K562 (cell line): ENCODE results near the gene HSD17B1. TPM values are rescaled to one million over a fixed set of nuclear protein-coding genes. Genes with fewer than 3 reads are reported as not detected.

ENCODE experiments used
- ATF1 ChIP-seq, 2 experiments: fragments of 450-650 bp in 1 of 2; IDR thresholded peaks; 2 replicates each; pipeline ENCODE4 v1.6.1; 2016; ENCODE audit warnings: missing compliant biosample characterization in 1 of 2, missing genetic modification characterization in 1 of 2
- ATF6 ChIP-seq: sonication (generic); formaldehyde crosslinking; IDR thresholded peaks from 2 replicates; pipeline ENCODE4 v1.4.0; 2020; ENCODE audit warnings: mild to moderate bottlenecking, missing genetic modification reagents
- DIDO1 ChIP-seq: fragments of 450-650 bp; IDR thresholded peaks from 2 replicates; pipeline ENCODE4 v1.6.1; 2016; ENCODE audit warnings: low read depth, missing biosample characterization, missing genetic modification characterization
- EGR1 ChIP-seq: fragments of 450-650 bp; conservative IDR thresholded peaks from 2 replicates; pipeline ENCODE4 v1.6.1; 2017; ENCODE audit warnings: mild to moderate bottlenecking
- HSF4 ChIP-seq: fragments of 250-450 bp; sonication (Bioruptor Pico); IDR thresholded peaks from 2 replicates; pipeline ENCODE4 v2.1.2; 2022; ENCODE audit warnings: mild to moderate bottlenecking, moderate library complexity, borderline replicate concordance
- IFI16 ChIP-seq: fragments of 250-450 bp; sonication (Bioruptor Pico); IDR thresholded peaks from 2 replicates; pipeline ENCODE4 v2.1.2; 2022; ENCODE audit warnings: mild to moderate bottlenecking, inconsistent platforms
- KLF13 ChIP-seq: fragments of 450-650 bp; IDR thresholded peaks from 2 replicates; pipeline ENCODE4 v1.6.1; 2016; ENCODE audit warnings: missing genetic modification characterization, low read depth, mild to moderate bottlenecking, missing compliant biosample characterization, moderate library complexity, borderline replicate concordance
- MAX ChIP-seq: sonication (generic); formaldehyde crosslinking; IDR thresholded peaks from 2 replicates; pipeline ENCODE4 v1.9.0; 2022; ENCODE audit warnings: mild to moderate bottlenecking, missing genetic modification reagents
- MTA3 ChIP-seq: fragments of 450-650 bp; formaldehyde crosslinking; IDR thresholded peaks from 2 replicates; pipeline ENCODE4 v1.6.1; 2017; ENCODE audit warnings: mild to moderate bottlenecking, borderline replicate concordance
- NONO ChIP-seq, 2 experiments: fragments of 200-400 bp in 1 of 2; fragments of 450-650 bp in 1 of 2; formaldehyde crosslinking in 1 of 2; IDR thresholded peaks; 2 replicates each; pipeline ENCODE4 v1.6.1; 2017; ENCODE audit warnings: low read depth in 2 of 2, mild to moderate bottlenecking in 2 of 2, moderate library complexity in 2 of 2, low read length in 1 of 2
- NRF1 ChIP-seq, 2 experiments: fragments of 450-650 bp; IDR thresholded peaks in 1 of 2; conservative IDR thresholded peaks in 1 of 2; 2 replicates each; pipeline ENCODE4 v1.6.1; 2014; ENCODE audit warnings: mild to moderate bottlenecking in 2 of 2
- PCBP1 ChIP-seq: fragments of 200-400 bp; formaldehyde crosslinking; IDR thresholded peaks from 2 replicates; pipeline ENCODE4 v1.6.1; 2018; ENCODE audit warnings: mild to moderate bottlenecking, low read depth, low read length; ENCODE audit not compliant: poor library complexity, severe bottlenecking
- TOE1 ChIP-seq, 2 experiments: fragments of 450-650 bp in 1 of 2; sonication (generic) in 1 of 2; formaldehyde crosslinking in 1 of 2; IDR thresholded peaks; 2 replicates each; pipeline versions ENCODE4 v1.7.1 to v1.8.0; 2016 to 2022; ENCODE audit warnings: borderline replicate concordance in 2 of 2, mild to moderate bottlenecking in 2 of 2, antibody characterized with exemption in 1 of 2, inconsistent platforms in 1 of 2, low read depth in 1 of 2, missing genetic modification reagents in 1 of 2, moderate library complexity in 1 of 2
- VEZF1 ChIP-seq: fragments of 200-800 bp; sonication (Bioruptor generic); IDR thresholded peaks from 2 replicates; pipeline ENCODE4 v1.6.1; 2017; ENCODE audit warnings: missing genetic modification characterization, missing compliant biosample characterization
- XRCC3 ChIP-seq: fragments of 450-650 bp; IDR thresholded peaks from 2 replicates; pipeline ENCODE4 v1.6.1; 2017; ENCODE audit warnings: mild to moderate bottlenecking, moderate library complexity
- ZBED1 ChIP-seq: IDR thresholded peaks from 2 replicates; pipeline ENCODE4 v1.6.1; 2014
- ZBTB8A ChIP-seq: fragments of 450-650 bp; IDR thresholded peaks from 2 replicates; pipeline ENCODE4 v1.6.1; 2018; ENCODE audit warnings: mild to moderate bottlenecking, moderate library complexity; ENCODE audit not compliant: partially characterized antibody
- ZMIZ1 ChIP-seq, 2 experiments: fragments of 150-350 bp in 1 of 2; IDR thresholded peaks; 2 replicates each; pipeline ENCODE4 v1.6.1; 2012 to 2016; ENCODE audit warnings: low read depth in 2 of 2, low read length in 2 of 2, mild to moderate bottlenecking in 1 of 2, moderate library complexity in 1 of 2
- ZNF644 ChIP-seq: fragments of 200-800 bp; sonication (Bioruptor generic); IDR thresholded peaks from 2 replicates; pipeline ENCODE4 v1.6.1; 2016; ENCODE audit warnings: low read depth, missing genetic modification characterization, missing compliant biosample characterization
- polyA plus RNA-seq, 8 experiments: library from polyadenylated mRNA; depleted of rRNA in 4 of 8; stranded (reverse) in 5 of 8; unstranded in 3 of 8; fragments of >200 nt; fragmentation: Nextera tagmentation in 2 of 8; fragmentation: Illumina TruSeq in 1 of 8; extraction: Ambion mirVana in 2 of 8; extraction: Trizol in 1 of 8; gene quantifications; 2 replicates each; pipeline versions ENCODE4 v1.2.1 to v1.2.3, GENCODE V29; 2011 to 2014; ENCODE audit warnings: inconsistent platforms in 1 of 8, missing spikeins in 1 of 8
- total RNA-seq, 7 experiments: library from RNA; depleted of rRNA in 6 of 7; stranded (reverse); fragments of >200 nt in 6 of 7; fragmentation: Illumina TruSeq in 2 of 7; extraction: Trizol in 2 of 7; gene quantifications; 2 replicates each; pipeline versions ENCODE4 v1.2.1 to v1.2.3, GENCODE V29; 2011 to 2021; ENCODE audit warnings: low replicate concordance in 1 of 7

HSD17B1 gene
- total and polyA plus RNA-seq, 9 of the 15 experiments (the other 6 are each of a cell fraction or from before 2014, with no cell fraction given), result 0.55 to 21.1 (median 3.6) TPM

- TF ChIP-seq ZMIZ1 (IDR thresholded peaks at IDR 0.05; ENCODE audit: low read depth in 2 of 2, low read length in 2 of 2), result no peak
- peak; percentile 9; the same call in 1 of the 2 replicates for TF ChIP-seq VEZF1 (CRISPR knock-in tag)
- peak; percentile 96; the same call in 1 of the 2 replicates for TF ChIP-seq HSF4
- TF ChIP-seq DIDO1, result no peak
- TF ChIP-seq TOE1 (IDR thresholded peaks at IDR 0.05; ENCODE audit: borderline replicate concordance), result no peak
- no peak for TF ChIP-seq TOE1 (CRISPR knock-in tag; IDR thresholded peaks at IDR 0.05; ENCODE audit: borderline replicate concordance, low read depth)
- TF ChIP-seq ZNF644 (tag), result peak; percentile 99
- TF ChIP-seq ZBED1, result no peak
- no peak for TF ChIP-seq EGR1
- no peak for TF ChIP-seq XRCC3
- peak; percentile 78; the same call in 1 of the 2 replicates for TF ChIP-seq KLF13
- TF ChIP-seq MAX (CRISPR knock-in tag), result no peak
- TF ChIP-seq MTA3, result no peak; the same call in none of the 2 replicates
- peak; percentile 93 for TF ChIP-seq IFI16 (CRISPR knock-in tag)
- no peak for TF ChIP-seq ZBTB8A
- no peak for TF ChIP-seq PCBP1
- TF ChIP-seq ATF1 (CRISPR knock-in tag; IDR thresholded peaks at IDR 0.05), result no peak
- TF ChIP-seq ATF1 (tag; IDR thresholded peaks at IDR 0.05), result peak; percentile 69
- no peak for TF ChIP-seq NONO (IDR thresholded peaks at IDR 0.05; ENCODE audit: low read depth in 2 of 2, low read length in 1 of 2)
- no peak for TF ChIP-seq ATF6
- no peak for TF ChIP-seq NRF1 (conservative IDR thresholded peaks at IDR 0.05 in 1 of 2, IDR thresholded peaks at IDR 0.05 in 1 of 2)
These were observed 17.3 kb upstream of the HSD17B1 start (continued) for GRCh38 chr17:42535155-42536047.
